ENCODE data around the gene PGLYRP3. TPM values are rescaled to one million over a fixed set of nuclear protein-coding genes. Genes with fewer than 3 reads are reported as not detected.

PGLYRP3 gene
- total and polyA plus RNA-seq, 2 of the 13 experiments (the other 11 are each of a cell fraction or from before 2014, with no cell fraction given): not detected

- TF ChIP-seq, protein P1, sequence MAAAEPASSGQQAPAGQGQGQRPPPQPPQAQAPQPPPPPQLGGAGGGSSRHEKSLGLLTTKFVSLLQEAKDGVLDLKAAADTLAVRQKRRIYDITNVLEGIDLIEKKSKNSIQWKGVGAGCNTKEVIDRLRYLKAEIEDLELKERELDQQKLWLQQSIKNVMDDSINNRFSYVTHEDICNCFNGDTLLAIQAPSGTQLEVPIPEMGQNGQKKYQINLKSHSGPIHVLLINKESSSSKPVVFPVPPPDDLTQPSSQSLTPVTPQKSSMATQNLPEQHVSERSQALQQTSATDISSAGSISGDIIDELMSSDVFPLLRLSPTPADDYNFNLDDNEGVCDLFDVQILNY (CRISPR knock-in tag; conservative IDR thresholded peaks at IDR 0.05): no peak
- TF ChIP-seq ZNF839 (CRISPR knock-in tag; IDR thresholded peaks at IDR 0.05; ENCODE audit: borderline replicate concordance) (no peak), ZNF354B (CRISPR knock-in tag; IDR thresholded peaks at IDR 0.05) (no peak), EED (CRISPR knock-in tag; IDR thresholded peaks at IDR 0.05) (no peak), NRL (CRISPR knock-in tag; IDR thresholded peaks at IDR 0.05; ENCODE audit: borderline replicate concordance) (no peak), ZNF670 (CRISPR knock-in tag; IDR thresholded peaks at IDR 0.05; ENCODE audit: borderline replicate concordance) (no peak), SMARCC2 (IDR thresholded peaks at IDR 0.05) (no peak)
These were observed 21.1 kb upstream of the PGLYRP3 start (continued) for GRCh38 chr1:153333902-153334301.

DNA sequence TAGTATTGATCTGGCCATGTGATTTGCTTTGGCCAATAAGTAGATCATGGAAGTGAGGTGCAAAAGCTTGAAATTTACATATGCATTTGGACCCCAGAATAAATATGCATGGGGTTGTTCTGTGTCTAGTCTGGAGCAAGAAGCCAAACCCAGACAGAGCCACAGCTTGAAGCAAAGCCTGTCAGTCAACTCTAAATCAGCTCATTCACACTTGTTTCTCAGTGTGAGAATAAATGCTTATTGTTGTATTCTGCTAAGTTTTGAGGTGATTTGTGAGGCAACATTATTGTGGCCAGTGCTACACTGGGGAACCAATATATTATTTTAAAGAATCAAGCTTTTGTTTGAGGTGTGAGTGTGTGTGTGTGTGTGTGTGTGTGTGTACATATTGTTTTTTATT is 12.2 kb upstream of the PGLYRP3 start:
- ChIA-PET CTCF (ENCODE audit: low intra/inter-chr PET ratio, low total read pairs) (no interaction called here), POLR2A (no interaction called here)
- Histone ChIP-seq H3K36me3 (replicated peaks in 1 of 2; ENCODE audit: control insufficient read depth in 1 of 2, insufficient read depth in 2 of 2, low read length in 2 of 2) (no peaks in the 10 kb centered on the region), H2AFZ (ENCODE audit: low read length) (no peak overlapping the region), H3K27me3 (ENCODE audit: control insufficient read depth in 1 of 2, insufficient read depth in 2 of 2, low read length in 2 of 2) (no peaks in the 10 kb centered on the region), H3K4me2 (ENCODE audit: low read depth, low read length) (no peak overlapping the region), H3K79me2 (ENCODE audit: insufficient read depth, low read length) (no peaks in the 10 kb centered on the region), H3K27ac (ENCODE audit: extremely low read length, insufficient read depth, low read length) (no peak overlapping the region), H3K9ac (ENCODE audit: insufficient read depth, low read depth, low read length) (no peak overlapping the region), H3K4me3 (replicated peaks in 1 of 3; ENCODE audit: insufficient read depth in 1 of 3, low read depth in 2 of 3, low read length in 3 of 3) (no peak overlapping the region), H4K20me1 (ENCODE audit: insufficient read depth, low read length) (no peaks in the 10 kb centered on the region), H3K9me3 (ENCODE audit: low read length) (peaks cover 19% of the 10 kb centered on the region), H3K4me1 (ENCODE audit: insufficient read depth, low read length) (no peaks in the 10 kb centered on the region)
- intact Hi-C loops (cut with micrococcal nuclease; ENCODE audit: unreplicated experiment) (no loop called here), in situ Hi-C loops (cut with HindIII; ENCODE audit: extremely low pct_ligation_motif_present, low pct_unique_long_range_greater_than_20kb) (no loop called here)
- ATAC-seq: no peak
- BruUV-seq (replicated peaks): no TSS peak
- no peak for FAIRE-seq
- DNase-seq (ENCODE audit: low spot score): no peak
- no peak for TF ChIP-seq ZNF142 (CRISPR knock-in tag; IDR thresholded peaks at IDR 0.05)
- TF ChIP-seq ZFAT (CRISPR knock-in tag; conservative IDR thresholded peaks at IDR 0.05): no peak
- TF ChIP-seq, protein P2, sequence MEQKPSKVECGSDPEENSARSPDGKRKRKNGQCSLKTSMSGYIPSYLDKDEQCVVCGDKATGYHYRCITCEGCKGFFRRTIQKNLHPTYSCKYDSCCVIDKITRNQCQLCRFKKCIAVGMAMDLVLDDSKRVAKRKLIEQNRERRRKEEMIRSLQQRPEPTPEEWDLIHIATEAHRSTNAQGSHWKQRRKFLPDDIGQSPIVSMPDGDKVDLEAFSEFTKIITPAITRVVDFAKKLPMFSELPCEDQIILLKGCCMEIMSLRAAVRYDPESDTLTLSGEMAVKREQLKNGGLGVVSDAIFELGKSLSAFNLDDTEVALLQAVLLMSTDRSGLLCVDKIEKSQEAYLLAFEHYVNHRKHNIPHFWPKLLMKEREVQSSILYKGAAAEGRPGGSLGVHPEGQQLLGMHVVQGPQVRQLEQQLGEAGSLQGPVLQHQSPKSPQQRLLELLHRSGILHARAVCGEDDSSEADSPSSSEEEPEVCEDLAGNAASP (CRISPR knock-in tag; IDR thresholded peaks at IDR 0.05; ENCODE audit: borderline replicate concordance): no peak
- no peak for TF ChIP-seq MED13 (CRISPR knock-in tag; IDR thresholded peaks at IDR 0.05)
- TF ChIP-seq NFKBIZ (CRISPR knock-in tag; IDR thresholded peaks at IDR 0.05): no peak
- TF ChIP-seq POLR2G (IDR thresholded peaks at IDR 0.05; ENCODE audit: low read depth, low read length): no peak
- no peak for TF ChIP-seq AKAP8 (CRISPR knock-in tag; IDR thresholded peaks at IDR 0.05)
- TF ChIP-seq MNT (IDR thresholded peaks at IDR 0.05): no peak
- no peak for TF ChIP-seq MBNL3 (CRISPR knock-in tag; conservative IDR thresholded peaks at IDR 0.05)
